SKM-1 treated with dmso at 0.1 percent for 144 hours (cell line): ENCODE results near the gene FSIP1.

ENCODE experiments used
- DNase-seq: peaks from one replicate; lab custom pipeline; 2025; ENCODE audit not compliant: unreplicated experiment; lab: John Stamatoyannopoulos, UW

Gene FSIP1

DNA sequence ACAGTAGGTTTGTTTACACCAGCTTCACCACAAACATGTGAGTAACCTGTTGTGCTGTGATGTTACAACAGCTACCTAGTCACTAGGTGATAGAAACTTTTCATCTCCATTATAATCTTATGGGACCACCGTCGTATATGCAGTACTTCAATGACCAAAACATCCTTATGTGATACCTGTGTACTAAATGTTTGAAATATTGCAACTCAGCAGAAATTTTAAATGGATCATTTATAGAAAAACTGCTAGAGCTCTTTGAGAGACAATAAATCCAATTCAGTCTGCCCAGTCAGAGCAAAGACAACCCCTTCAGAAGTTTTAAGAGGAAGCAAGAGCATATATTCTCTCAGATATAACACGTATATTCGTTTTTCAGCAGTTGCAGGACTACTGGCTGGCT is 128.3 kb downstream of the FSIP1 start:
- DNase-seq: no peak

DNA sequence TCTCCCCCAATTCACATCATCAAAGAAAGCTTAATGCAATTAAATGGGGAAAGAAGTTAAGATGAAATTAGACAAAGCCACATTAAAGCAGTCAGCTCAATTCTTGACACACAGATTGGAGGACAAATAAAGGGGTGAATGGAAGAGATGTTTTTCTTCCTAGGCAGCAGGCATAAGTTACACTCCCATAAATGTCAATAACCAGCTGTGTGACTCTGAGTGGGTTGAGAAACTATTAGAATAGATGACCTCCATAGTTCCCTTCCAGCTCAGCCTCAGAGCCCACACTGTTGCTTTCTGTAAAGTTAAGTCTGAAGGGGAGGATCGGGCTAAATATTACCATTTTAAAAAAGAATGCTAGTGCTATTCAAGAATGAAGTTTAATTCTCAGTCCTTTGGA is 130.8 kb downstream of the FSIP1 start:
- no peak for DNase-seq

DNA sequence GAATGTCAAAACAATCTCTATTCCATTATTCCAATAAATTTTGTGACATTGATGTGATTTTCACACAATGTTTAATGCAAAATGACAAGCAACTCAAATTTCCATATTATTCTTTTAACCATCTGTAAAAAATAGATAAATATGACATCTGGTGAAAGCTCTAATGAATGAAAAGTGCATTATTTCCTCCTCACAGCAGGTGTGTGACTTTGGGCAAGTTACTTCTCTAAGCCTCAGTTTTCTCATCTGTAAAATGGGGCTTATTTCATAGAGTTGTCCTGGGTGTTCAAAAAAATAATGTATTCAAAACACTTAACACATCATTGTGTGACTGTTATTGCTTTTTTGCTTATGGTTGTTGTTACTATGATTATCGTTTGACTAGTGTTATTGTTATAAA is 131.3 kb downstream of the FSIP1 start:
- DNase-seq: no peak

DNA sequence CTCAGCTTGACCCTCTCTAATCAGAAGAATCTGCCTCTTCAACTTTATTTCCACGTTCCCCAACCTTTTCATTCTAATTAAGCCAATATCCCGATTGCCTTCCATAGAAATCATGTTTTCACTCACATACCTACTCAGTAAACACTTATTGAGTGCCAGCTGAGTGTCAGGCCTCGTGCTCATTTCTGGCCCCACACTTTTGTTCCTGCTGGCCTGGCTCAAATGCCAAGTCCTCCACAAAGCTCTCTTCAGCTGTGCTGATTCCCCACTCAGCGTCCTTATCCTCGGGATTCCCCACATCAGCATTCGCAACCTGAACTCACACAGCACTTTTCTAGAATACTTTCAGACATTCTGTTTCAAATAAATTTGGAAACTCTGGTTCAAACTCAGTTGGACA is 132.9 kb downstream of the FSIP1 start:
- DNase-seq: no peak

DNA sequence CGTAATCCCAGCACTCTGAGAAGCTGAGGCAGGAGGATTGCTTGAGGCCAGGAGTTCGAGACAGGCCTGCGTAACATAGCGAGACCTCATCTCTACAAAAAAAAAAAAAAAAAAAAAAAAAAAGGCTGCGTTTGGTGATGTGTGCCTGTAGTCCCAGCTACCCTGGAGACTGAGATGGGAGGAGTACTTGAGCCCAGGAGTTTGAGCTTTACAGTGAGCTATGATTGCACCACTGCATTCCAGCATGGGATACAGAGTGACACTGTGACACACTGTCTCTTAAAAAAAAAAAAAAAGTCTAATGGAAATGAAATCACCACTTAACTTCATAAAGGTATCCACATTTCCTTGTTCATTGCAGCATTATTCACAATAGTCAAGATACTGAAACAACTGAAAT is 136.2 kb downstream of the FSIP1 start:
- no peak for DNase-seq

DNA sequence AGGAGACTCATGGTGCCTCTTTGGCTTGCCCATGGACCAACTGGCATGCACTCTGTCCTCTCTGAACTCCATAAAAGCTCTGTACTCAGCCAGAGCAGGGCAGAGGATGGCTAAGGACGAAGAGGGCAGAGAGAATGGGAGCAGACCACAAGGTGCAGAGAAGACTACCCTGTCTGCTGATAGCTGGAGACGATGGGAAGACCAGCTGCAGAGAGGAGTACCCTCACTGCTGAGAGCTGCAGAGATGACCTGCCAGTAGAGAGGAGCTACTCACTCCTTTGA is 136.7 kb downstream of the FSIP1 start:
- DNase-seq: no peak

DNA sequence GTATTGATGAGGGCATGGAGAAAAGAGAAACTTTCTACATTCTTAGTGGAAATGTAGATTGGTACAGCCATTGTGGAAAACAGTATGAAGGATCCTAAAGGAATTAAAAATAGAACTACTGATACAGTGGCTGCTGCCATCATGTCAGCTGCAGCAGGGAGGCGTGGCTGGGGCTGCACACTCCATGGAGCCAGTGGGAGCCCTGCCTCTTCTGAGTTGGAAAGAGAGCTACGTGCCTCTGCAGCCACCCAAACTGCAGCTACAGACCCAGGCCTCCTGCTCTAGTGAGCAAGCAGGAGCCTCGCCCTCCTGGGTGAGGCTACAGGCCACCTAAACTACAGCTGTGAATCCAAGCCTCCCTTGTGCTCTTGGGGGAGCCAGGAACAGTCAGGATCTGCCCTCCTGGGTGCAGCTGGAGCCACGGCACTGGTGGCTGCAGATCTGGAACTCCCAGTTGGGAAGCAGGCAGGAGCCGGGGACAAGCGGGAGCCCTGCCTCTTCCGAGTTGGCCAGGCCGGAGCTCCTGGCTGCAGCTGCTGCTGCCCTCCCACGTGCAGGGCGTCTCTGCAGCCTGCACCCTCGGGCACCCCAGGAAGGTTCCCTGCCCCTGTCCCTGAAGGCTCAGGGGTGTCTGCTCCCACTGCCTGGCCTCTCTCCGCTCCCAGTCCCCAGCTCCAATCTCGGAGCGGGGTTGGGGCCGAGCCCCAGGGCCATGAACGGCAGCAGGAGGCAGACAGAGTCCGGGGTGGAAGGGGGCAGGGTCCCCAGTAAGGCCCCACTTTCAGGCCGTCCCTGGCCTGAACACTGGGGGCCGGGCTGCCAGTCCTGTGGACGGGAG is 137.3 kb downstream of the FSIP1 start:
- no peak for DNase-seq

DNA sequence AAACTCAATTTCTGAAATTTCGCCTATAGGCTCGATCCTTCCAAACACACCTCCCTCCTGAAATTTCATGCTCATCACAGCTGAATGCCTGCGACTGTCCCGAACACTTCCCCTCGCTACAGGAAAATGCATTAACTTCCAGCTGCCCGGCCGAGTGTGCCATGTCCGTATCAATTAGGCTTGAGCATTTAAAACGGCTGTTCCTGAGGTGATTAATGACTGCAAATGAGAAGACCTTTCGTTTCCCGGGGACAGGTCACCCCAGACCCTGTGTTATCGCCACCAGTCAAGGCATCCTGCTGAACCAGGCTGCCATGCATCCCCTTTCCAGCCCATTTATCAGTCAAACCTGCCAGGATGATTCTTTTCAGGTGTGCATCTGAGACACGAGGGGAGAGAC is 138.5 kb downstream of the FSIP1 start:
- no peak for DNase-seq

DNA sequence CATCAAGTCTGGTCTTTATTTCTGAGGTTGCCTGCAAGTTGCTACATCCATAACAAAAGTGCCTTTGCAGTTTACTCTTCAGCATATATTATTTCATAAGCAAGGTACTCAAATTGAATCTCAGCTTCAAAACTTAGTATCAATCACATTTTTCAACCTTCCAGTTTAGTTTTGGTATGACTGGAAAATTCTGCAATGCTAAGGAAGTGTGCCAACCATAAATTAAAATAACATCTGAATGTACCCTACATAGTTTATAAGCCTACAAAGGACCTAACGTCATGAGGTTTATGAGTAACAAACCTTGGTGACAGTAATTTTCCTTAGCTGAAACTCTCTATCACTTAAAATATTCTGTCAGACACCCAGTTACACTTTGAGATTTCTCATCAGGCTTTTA is 138.9 kb downstream of the FSIP1 start:
- DNase-seq: no peak

DNA sequence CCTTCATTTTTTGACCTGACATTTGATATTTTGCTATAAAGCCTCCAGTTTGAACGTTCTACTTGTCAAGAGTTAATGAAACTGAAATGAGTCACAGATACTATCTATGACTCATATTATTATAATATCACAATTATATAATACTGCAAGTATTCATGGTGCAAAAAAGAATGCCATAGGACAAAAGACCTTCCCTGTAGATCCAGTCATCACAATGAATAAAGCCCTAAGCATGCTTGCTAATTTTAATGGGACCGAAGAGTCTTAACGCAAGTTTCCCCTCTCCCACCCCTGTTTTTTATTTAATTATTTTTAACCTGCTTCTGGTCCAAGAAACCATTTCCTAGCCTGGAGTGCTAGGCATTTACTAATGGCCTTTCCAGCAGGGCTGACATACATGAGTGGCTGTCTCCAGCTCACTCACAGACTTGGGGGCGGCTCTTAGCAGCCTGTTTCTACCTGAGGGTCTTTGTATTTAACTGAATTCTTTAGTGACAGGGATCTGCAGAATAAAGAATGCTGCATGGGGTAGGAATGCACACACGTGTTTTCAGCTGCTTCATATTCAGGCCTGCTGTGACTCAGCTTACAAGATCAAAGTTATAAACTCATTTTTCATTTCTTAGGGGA is 140.5 kb downstream of the FSIP1 start:
- no peak for DNase-seq

DNA sequence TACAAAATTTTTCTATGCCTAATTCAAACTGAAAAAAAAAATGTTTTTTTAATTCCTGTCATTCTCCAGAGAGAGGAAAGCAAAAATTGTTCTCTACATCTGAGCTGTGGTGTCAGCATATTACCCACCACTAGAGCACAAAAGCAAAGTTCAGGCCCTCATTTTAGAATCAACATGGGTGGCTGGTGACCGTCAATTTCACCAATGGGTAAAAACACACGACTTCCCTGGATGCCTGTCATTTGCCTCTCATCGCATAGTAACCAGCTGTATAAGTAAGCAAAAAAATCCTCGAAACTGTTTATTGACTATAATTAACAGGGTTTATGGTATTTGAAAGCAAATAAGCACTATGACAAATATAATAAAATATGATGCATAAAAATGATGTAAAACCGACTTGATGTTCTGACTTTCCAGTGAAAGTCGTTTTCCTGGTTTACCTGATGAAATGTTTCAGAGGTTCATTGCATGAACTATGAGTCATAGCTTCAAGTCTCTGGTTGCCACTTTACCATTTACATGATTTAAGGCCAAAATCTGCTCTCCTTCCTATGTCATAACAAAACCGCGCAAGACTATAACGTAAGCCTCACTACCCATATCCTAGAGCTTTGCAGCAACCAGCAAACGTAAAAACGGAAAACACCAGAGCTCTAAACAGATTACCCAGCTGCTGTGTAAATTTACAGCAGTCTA is 141.3 kb downstream of the FSIP1 start:
- no peak for DNase-seq

DNA sequence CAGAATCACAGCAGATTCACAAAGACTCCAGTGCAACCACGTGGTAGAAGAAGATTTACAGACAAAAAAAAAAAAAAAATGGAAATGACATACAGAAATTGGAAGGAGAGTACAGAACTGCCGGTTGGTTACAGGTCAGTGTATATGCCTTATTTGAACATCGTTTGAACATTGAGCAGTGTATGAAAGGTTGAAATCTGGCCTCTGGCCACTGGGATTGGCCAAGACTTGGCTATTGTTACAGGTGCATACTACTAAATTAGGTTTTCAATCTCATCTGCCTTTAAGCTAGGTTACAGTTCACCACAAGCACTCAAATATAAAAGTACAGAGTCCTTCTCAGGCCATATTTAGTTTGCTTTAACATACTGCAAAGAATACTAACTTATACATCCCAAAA is 142.0 kb downstream of the FSIP1 start:
- no peak for DNase-seq

DNA sequence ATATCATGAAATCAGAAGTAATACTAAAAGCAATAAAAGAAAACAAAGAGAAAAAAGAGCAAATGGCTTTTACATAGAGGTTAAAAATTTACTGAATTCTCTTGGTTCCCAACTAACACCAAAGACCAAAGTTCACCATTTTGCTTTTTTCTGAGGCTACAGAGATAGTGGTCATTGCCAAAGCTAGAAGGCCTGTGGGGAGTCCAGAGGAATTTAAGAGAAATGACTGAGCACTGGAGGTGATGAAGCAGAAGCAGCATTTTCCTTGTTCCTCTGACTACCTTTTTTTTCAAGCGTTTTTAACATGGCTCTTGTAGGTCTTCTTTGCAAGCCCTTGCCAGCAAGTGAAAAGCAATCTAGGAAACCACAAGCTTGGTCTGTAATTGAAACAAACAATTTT is 143.6 kb downstream of the FSIP1 start:
- DNase-seq: no peak

DNA sequence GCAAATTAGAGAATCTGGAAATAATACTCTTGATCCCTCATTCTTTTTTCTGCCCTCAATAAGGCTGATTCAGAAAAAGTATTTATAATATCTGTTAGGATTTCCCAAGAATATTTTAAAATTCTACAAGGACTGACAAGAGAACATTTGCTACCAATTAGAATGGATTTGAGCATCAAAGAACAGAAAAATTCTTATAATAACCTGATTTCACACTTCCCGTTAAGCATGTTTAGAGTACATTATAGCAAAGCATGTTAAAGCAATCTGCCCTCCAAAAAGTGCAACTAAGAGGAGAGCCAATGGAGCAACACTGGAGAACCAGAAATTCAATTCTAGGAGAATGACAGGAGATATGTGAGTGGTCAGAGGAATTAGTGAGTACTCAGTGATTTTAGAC is 144.6 kb downstream of the FSIP1 start:
- no peak for DNase-seq

DNA sequence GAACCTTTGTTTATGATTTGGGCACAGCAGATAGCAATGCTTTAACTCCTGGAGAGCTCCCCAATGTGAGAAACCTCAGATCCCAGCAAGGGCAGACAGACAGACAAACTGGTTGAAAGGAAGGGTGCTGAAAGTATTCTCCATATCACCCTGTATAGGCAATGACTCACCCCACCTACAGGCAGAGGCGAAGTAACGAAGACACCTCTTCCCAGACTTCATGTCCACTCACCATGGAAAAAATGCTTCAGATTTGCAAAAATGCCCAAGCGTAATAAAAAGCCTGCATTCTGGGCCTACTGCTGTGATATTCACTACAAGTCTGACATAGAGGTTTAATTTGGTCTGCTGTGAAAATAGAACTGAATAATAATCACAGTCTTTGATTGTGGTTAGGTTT is 151.3 kb downstream of the FSIP1 start:
- DNase-seq: no peak

DNA sequence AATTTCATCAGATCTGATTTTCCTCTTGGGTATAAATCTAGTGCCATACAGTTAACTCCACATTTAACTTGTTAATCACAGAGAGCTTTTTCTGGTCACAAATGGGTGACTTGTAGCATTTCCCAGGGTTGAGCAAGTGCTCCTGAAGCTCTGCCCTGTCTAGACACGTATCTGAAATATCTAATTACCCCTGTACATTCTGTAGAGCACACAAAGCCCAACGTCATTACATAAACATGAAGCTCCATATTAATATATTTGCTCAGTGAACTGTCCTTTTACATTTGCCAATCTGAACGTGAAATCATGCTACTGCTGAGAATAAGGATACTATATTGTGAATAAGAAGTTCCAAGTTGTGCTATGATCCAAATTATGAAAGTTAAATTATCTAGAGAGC is 152.7 kb downstream of the FSIP1 start:
- no peak for DNase-seq

DNA sequence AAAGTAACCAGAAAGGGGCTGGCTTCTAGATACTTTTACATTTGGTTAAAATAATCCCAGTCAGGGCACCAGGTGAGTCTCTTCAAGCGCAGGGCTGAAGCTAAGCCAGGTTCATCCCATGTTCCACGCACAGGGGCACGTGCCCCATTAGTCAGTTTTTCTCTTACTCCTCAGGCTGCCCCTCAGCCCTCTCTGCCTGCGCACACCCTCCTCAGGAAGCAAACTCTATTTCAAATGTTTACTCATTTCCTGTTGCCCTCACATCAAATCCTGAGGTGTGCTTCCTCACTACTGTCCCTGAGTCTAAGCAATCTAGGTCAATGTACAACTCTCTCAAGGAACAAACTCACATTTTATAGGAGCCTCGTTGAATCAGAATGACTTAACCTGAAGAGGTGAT is 153.3 kb downstream of the FSIP1 start:
- DNase-seq: no peak

DNA sequence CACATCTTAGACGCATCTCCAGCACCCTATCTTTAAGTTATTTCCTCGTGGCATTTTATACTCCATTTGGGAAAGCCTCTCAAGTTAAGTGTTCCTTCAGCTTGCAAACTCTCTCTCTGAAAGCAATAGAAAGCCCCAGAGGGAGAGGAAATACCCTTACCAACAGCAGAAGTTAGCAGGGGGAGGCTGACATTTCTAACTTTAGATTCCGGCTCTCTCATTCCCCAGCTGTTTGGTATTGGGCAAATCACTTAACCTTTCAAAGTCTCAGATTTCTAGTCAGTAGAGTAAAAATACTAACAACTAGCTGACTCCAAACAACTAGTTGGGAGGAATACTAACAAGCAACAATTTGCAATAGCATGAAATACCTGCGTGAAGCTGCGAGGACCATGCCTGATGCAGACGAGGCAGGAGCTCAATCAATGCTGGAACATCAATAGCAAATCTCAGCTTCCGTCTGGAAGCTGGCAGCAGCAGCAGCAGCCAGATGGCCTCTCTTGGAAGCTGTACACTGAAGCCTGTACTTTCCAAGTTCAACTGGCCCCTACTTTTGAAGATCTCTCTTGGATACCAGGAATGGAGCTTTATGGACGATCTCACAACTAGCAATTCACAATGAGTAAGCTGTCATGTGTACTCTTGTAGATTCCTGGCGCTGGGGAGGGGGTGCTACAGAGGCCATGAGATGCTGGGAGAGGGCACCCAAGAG is 153.9 kb downstream of the FSIP1 start:
- DNase-seq: no peak

DNA sequence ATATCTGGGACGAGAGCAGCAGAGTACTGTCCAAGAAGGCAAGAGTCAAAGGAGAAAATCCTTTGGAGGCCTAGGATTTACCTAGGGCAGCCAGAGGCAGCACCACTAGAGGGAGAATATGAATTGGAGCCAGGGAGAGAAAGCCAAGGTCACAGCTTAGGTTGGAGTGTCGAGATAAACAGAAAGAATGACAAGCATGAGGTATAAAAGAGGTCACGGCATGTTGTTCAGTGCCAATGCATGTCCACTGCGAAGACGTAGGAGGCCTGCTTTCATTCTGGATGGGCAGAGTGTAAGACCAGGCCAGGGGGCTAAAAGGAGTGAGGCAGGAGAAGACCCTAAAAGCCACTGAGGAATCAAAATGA is 154.5 kb downstream of the FSIP1 start:
- DNase-seq: no peak

DNA sequence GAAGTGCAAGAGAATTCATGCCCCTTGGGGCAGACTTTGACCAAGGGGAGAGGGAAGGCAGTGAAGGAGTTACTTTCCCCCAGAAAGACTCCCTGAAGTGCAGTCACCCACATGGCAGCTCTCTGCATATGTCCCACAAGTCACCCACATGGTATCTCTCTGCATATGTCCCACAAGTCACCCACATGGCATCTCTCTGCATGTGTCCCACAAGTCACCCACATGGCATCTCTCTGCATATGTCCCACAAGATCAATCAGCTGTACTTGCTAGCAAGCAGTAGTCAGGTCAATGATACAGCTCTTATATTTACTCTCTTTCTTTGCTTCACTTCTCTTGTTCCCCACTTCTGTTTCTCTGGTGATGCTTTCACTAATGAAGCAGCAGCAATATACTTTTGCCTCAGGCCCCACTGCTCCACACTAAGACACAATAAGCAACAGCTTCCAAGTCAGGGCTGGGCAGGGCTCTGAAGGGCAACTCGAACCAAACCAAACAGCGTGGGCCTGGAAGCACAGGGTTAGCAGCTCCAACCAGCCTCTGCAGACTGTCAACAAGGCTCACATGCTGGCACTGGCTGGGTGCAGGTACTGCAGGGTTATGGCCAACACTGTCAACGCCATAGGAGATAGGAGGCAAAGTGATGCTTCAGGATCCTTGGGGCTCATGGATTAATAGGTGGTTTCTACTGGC is 155.0 kb downstream of the FSIP1 start:
- no peak for DNase-seq

DNA sequence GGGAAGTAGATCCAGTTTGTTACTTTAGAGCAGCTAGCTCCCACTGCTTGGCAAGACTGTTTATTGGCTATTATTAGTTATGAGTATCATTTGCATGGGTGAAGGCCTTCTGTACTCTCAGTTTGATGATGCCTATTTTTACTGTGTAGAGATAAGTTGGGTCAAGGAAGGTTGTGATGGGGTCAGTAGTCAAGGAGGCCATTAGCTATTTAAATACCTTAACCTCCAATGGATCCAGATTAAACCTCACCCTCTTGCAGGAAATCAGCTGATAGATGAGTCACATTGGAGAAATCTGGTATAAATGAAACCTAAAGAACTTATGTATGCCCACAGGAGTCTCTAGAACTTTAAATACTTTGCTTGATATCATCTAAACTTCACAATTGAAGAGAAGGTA is 156.8 kb downstream of the FSIP1 start:
- DNase-seq: no peak
